ENCODE results near the gene LCT.

Gene LCT

DNA sequence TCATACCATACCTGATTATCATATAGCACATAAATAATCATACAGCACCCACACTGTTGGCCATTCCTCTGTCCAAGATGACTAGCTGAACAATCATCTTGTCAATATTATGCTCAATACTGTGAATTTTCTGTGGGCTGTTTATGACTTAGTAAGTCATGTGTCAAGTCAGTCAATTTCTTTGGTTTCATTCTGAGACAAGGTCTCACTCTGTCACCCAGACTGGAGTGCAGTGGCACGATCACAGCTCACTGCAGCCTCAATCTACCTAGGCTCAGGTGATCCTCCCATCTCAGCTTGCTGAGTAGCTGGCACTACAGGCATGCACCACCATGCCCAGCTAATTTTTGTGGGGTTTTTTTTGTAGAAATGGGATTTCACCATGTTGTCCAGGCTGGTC is 33.6 kb upstream of the LCT start:
- DNase-seq (ENCODE audit: low read depth in 1 of 2, low spot score in 1 of 2), result no peak
- no peak overlapping the region for H3K27ac ChIP-seq (replicated peaks)
- TF ChIP-seq POLR2AphosphoS5 (IDR thresholded peaks at IDR 0.05; ENCODE audit: low read depth) (no peak), SPI1 (IDR thresholded peaks at IDR 0.05; ENCODE audit: borderline replicate concordance, low read depth) (no peak), GABPA (IDR thresholded peaks at IDR 0.05; ENCODE audit: low read depth) (no peak), REST (IDR thresholded peaks at IDR 0.05; ENCODE audit: insufficient replicate concordance, low read depth) (no peak), CTCF (IDR thresholded peaks at IDR 0.05; ENCODE audit: insufficient read depth, low read length) (no peak)
- no peak overlapping the region for H3K4me3 ChIP-seq (replicated peaks; ENCODE audit: insufficient read depth, low read length)
- no peaks in the 10 kb centered on the region for H3K27me3 ChIP-seq (ENCODE audit: insufficient read depth, poor library complexity, severe bottlenecking)

- no peak overlapping the region for H3K27ac ChIP-seq (replicated peaks)
- TF ChIP-seq SPI1 (IDR thresholded peaks at IDR 0.05; ENCODE audit: borderline replicate concordance, low read depth) (no peak), GABPA (IDR thresholded peaks at IDR 0.05; ENCODE audit: low read depth) (no peak), REST (IDR thresholded peaks at IDR 0.05; ENCODE audit: insufficient replicate concordance, low read depth) (no peak), POLR2AphosphoS5 (IDR thresholded peaks at IDR 0.05; ENCODE audit: low read depth) (no peak), CTCF (IDR thresholded peaks at IDR 0.05; ENCODE audit: insufficient read depth, low read length) (no peak)
- DNase-seq (ENCODE audit: low read depth in 1 of 2, low spot score in 1 of 2), result no peak
- no peaks in the 10 kb centered on the region for H3K27me3 ChIP-seq (ENCODE audit: insufficient read depth, poor library complexity, severe bottlenecking)
- no peak overlapping the region for H3K4me3 ChIP-seq (replicated peaks; ENCODE audit: insufficient read depth, low read length)
Measured at GRCh38 chr2:135863233-135863632, 26.2 kb upstream of the LCT start.

GRCh38 chr2:135862718-135863117 is 25.7 kb upstream of the LCT start:
- no peak for TF ChIP-seq CTCF (IDR thresholded peaks at IDR 0.05; ENCODE audit: insufficient read depth, low read length)
- TF ChIP-seq SPI1 (IDR thresholded peaks at IDR 0.05; ENCODE audit: borderline replicate concordance, low read depth), result no peak
- no peak for TF ChIP-seq POLR2AphosphoS5 (IDR thresholded peaks at IDR 0.05; ENCODE audit: low read depth)
- H3K4me3 ChIP-seq (replicated peaks; ENCODE audit: insufficient read depth, low read length), result no peak overlapping the region

GRCh38 chr2:135853401-135853800 is 16.4 kb upstream of the LCT start:
- Histone ChIP-seq H3K27ac (replicated peaks) (no peak overlapping the region), H3K4me3 (replicated peaks; ENCODE audit: insufficient read depth, low read length) (no peak overlapping the region), H3K27me3 (ENCODE audit: insufficient read depth, poor library complexity, severe bottlenecking) (no peaks in the 10 kb centered on the region)
- DNase-seq (ENCODE audit: low read depth in 1 of 2, low spot score in 1 of 2), result no peak
- TF ChIP-seq GABPA (IDR thresholded peaks at IDR 0.05; ENCODE audit: low read depth) (no peak), SPI1 (IDR thresholded peaks at IDR 0.05; ENCODE audit: borderline replicate concordance, low read depth) (no peak), CTCF (IDR thresholded peaks at IDR 0.05; ENCODE audit: insufficient read depth, low read length) (no peak), POLR2AphosphoS5 (IDR thresholded peaks at IDR 0.05; ENCODE audit: low read depth) (no peak), REST (IDR thresholded peaks at IDR 0.05; ENCODE audit: insufficient replicate concordance, low read depth) (no peak)

More at GRCh38 chr2:135862718-135863117, 25.7 kb upstream of the LCT start:
- Histone ChIP-seq H3K27me3 (ENCODE audit: insufficient read depth, poor library complexity, severe bottlenecking) (no peaks in the 10 kb centered on the region), H3K27ac (replicated peaks) (no peak overlapping the region)
- no peak for DNase-seq (ENCODE audit: low read depth in 1 of 2, low spot score in 1 of 2)
